Measurements from ENCODE around the gene ENAM. TPM values are rescaled to one million over a fixed set of nuclear protein-coding genes. Genes with fewer than 3 reads are reported as not detected.

Gene ENAM, protein sequence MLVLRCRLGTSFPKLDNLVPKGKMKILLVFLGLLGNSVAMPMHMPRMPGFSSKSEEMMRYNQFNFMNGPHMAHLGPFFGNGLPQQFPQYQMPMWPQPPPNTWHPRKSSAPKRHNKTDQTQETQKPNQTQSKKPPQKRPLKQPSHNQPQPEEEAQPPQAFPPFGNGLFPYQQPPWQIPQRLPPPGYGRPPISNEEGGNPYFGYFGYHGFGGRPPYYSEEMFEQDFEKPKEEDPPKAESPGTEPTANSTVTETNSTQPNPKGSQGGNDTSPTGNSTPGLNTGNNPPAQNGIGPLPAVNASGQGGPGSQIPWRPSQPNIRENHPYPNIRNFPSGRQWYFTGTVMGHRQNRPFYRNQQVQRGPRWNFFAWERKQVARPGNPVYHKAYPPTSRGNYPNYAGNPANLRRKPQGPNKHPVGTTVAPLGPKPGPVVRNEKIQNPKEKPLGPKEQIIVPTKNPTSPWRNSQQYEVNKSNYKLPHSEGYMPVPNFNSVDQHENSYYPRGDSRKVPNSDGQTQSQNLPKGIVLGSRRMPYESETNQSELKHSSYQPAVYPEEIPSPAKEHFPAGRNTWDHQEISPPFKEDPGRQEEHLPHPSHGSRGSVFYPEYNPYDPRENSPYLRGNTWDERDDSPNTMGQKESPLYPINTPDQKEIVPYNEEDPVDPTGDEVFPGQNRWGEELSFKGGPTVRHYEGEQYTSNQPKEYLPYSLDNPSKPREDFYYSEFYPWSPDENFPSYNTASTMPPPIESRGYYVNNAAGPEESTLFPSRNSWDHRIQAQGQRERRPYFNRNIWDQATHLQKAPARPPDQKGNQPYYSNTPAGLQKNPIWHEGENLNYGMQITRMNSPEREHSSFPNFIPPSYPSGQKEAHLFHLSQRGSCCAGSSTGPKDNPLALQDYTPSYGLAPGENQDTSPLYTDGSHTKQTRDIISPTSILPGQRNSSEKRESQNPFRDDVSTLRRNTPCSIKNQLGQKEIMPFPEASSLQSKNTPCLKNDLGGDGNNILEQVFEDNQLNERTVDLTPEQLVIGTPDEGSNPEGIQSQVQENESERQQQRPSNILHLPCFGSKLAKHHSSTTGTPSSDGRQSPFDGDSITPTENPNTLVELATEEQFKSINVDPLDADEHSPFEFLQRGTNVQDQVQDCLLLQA
- 0.11 and 0.20 TPM in 2 replicates for polyA plus RNA-seq (2012; rRNA removed)
- polyA plus RNA-seq (2012; cell fraction: cytosol; rRNA removed): 0.18 and 0.19 TPM in 2 replicates
- 0.08 and 0.10 TPM in 2 replicates for polyA plus RNA-seq (2012; cell fraction: nucleus; rRNA removed)

GRCh38 chr4:70628444-70628843, at the start of gene ENAM:
Gene ENAM, plus strand, starts transcription at chr4:70628744. Its CDS starts 757 bp downstream, at chr4:70629501.
- Histone ChIP-seq H4K20me1 (ENCODE audit: insufficient read depth) (no peaks in the 10 kb centered on the region), H3K9me3 (no peaks in the 10 kb centered on the region), H3K9ac (no peak within 1 kb of the TSS), H3K4me1 (ENCODE audit: control insufficient read depth in 1 of 2, insufficient read depth in 2 of 2, low read depth in 1 of 2, low read length in 1 of 2) (no peaks in the 10 kb centered on the region; a peak in 1 of 4 replicates), H3K4me3 (ENCODE audit: low read depth in 2 of 2, low read length in 1 of 2) (no peak within 1 kb of the TSS), H3K79me2 (ENCODE audit: insufficient read depth) (no peaks in the 10 kb centered on the region), H3K27ac (ENCODE audit: low read depth in 2 of 2, low read length in 1 of 2) (no peak within 1 kb of the TSS), H3K36me3 (replicated peaks in 1 of 2; ENCODE audit: control insufficient read depth in 1 of 2, insufficient read depth in 2 of 2, low read length in 1 of 2) (no peaks in the 10 kb centered on the region), H3F3A (replicated peaks; ENCODE audit: insufficient read depth) (peaks cover 9% of the 10 kb centered on the region), H2AFZ (ENCODE audit: low read depth) (0 out of 2 replicates have a peak within 1 kb of the TSS, but pooled peaks have one; percentile 4), H3K9me2 (no peaks in the 10 kb centered on the region), H3K27me3 (ENCODE audit: insufficient read depth) (no peaks in the 10 kb centered on the region), H3K4me2 (no peak within 1 kb of the TSS)
- TF ChIP-seq, protein P1, sequence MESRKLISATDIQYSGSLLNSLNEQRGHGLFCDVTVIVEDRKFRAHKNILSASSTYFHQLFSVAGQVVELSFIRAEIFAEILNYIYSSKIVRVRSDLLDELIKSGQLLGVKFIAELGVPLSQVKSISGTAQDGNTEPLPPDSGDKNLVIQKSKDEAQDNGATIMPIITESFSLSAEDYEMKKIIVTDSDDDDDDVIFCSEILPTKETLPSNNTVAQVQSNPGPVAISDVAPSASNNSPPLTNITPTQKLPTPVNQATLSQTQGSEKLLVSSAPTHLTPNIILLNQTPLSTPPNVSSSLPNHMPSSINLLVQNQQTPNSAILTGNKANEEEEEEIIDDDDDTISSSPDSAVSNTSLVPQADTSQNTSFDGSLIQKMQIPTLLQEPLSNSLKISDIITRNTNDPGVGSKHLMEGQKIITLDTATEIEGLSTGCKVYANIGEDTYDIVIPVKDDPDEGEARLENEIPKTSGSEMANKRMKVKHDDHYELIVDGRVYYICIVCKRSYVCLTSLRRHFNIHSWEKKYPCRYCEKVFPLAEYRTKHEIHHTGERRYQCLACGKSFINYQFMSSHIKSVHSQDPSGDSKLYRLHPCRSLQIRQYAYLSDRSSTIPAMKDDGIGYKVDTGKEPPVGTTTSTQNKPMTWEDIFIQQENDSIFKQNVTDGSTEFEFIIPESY (IDR thresholded peaks at IDR 0.05; ENCODE audit: borderline replicate concordance, low read depth): no peak
- no peak for TF ChIP-seq TEAD4 (IDR thresholded peaks at IDR 0.05; ENCODE audit: borderline replicate concordance, insufficient read depth)
- no peak for TF ChIP-seq MXI1 (IDR thresholded peaks at IDR 0.05; ENCODE audit: low read depth, low read length)
- no peak for TF ChIP-seq USF1 (IDR thresholded peaks at IDR 0.05; ENCODE audit: borderline replicate concordance, low read depth)
- TF ChIP-seq RFX5 (IDR thresholded peaks at IDR 0.05; ENCODE audit: low read length): no peak
- TF ChIP-seq FOXJ3 (CRISPR knock-in tag; IDR thresholded peaks at IDR 0.05): no peak
- no peak for TF ChIP-seq EZH2phosphoT487 (IDR thresholded peaks at IDR 0.05; ENCODE audit: borderline replicate concordance, low read depth)
- TF ChIP-seq GABPA (IDR thresholded peaks at IDR 0.05; ENCODE audit: low read depth): no peak
- no peak for TF ChIP-seq PBX3 (IDR thresholded peaks at IDR 0.05)
- TF ChIP-seq RCOR1 (IDR thresholded peaks at IDR 0.05; ENCODE audit: low read length): no peak
- TF ChIP-seq JUND (IDR thresholded peaks at IDR 0.05): no peak
- TF ChIP-seq USF2 (IDR thresholded peaks at IDR 0.05; ENCODE audit: borderline replicate concordance, low read depth, low read length): no peak
- TF ChIP-seq POLR2AphosphoS5 (IDR thresholded peaks at IDR 0.05; ENCODE audit: low read depth, low read length): no peak
- TF ChIP-seq EP300 (IDR thresholded peaks at IDR 0.05; ENCODE audit: borderline replicate concordance in 1 of 2, low read depth in 1 of 2, low read length in 1 of 2): no peak
- TF ChIP-seq CTCF (IDR thresholded peaks at IDR 0.05): no peak
- TF ChIP-seq GATA2 (CRISPR knock-in tag; IDR thresholded peaks at IDR 0.05): no peak
- TF ChIP-seq RAD21 (IDR thresholded peaks at IDR 0.05; ENCODE audit: low read length): no peak
- CTCF ChIA-PET: interaction anchor here (1.4 kb wide), 1 partner anchor 24 kb away, joined by 6 read pairs; no protein-coding TSS in a partner anchor
- WGBS (ENCODE audit: low lambda C conversion rate): 7% methylated on average over 2 of the region's 2 CpGs
- POLR2A ChIA-PET: no interaction called here
- DNase-seq: no peak
